Measurements from ENCODE around the gene SLC12A7.

Gene SLC12A7

DNA sequence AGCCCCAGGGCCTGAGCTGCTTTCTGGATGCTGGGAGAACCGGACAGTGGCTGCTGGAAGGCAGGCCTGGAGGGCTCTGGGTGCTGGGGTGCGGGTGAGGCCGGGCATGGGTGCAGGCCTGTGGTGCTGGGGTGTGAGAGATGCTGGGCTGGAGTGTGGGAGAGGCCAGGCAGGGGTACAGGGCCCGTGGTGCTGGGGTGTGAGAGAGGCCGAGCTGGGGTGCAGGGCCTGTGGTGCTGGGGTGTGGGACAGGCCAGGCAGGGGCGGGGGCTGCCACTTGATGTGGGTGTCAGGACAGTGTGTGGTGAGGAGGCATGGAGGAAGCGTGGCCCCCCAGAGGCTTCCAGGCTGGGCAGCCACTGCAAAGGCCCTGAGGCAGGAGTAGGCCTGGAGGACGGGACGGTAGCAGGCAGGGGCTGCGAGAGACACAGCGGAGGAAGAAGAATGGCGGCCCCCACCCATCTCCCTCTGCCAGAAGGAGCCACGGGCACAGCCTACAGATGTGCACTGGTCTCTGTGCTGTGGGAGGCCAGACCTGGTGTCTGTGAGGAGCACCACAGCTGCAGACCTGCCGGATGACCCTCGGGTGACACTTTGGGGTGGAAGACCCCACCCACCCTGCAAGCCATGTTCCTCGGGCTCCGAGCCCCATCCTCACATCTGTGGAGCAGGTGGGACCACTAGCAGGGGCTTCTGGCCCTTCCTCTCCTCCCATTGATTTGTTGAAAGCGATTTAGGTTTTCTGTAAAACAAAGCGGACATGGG is 94.0 kb downstream of the SLC12A7 start:
- Histone ChIP-seq H3K36me3 (ENCODE audit: control insufficient read depth, insufficient read depth, low read length) (no peaks in the 10 kb centered on the region), H3K4me1 (ENCODE audit: control insufficient read depth, insufficient read depth, low read length, poor library complexity, severe bottlenecking) (peaks cover 2% of the 10 kb centered on the region), H3K9me3 (ENCODE audit: control insufficient read depth, low read length) (no peaks in the 10 kb centered on the region), H3K4me3 (ENCODE audit: extremely low read depth, insufficient read depth, low read length, poor library complexity, severe bottlenecking) (no peak overlapping the region), H3K27ac (ENCODE audit: low read depth, low read length, severe bottlenecking) (no peak overlapping the region)
- 96% methylated on average over 13 to 18 of the region's 19 CpGs for WGBS, 2 experiments (ENCODE audit: insufficient coverage in 2 of 2)

DNA sequence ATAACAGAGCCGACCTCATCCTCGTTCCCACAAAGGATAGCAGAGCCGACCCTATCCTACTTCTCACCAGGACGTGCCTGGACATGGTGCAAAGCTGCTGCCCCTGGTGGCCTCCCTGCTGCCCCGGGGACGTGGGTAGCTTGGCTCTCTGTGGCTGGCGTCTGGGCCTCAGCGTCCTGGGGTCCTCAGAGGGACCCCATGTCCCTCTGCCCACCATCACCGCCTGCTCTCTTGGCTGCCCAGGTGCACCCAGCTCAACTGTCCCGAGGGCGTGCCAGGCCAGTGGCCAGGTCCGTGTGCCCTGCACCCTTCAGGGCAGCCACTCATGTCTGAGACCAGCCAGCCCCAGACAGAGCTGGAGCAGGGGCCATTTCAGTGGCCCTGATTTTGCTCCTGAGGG is 94.8 kb downstream of the SLC12A7 start:
- H3K4me1 ChIP-seq (ENCODE audit: control insufficient read depth, insufficient read depth, low read length, poor library complexity, severe bottlenecking): peaks cover 2% of the 10 kb centered on the region
- WGBS, 2 experiments (ENCODE audit: insufficient coverage in 2 of 2): 83 to 94% methylated on average over 8 to 11 of the region's 12 CpGs

DNA sequence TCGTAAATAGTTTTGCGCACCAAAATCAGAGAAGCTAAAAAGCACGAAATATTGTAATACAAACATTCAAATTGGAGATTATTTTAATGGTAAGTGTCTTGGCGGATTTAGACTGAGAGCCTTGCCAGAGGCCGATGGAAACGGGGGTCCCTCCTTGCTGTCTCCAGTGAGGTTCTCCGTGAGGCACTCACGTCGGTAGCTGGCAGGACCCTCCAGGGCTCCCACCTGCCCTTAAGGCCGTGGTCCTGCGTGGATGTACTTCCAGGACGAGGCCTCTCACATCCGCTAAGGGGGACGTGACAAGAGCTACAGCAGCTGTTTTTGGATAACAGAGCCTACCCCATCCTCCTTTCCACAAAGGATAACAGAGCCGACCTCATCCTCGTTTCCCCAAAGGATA is 95.4 kb downstream of the SLC12A7 start:
- Histone ChIP-seq H3K4me1 (ENCODE audit: control insufficient read depth, insufficient read depth, low read length, poor library complexity, severe bottlenecking) (no peaks in the 10 kb centered on the region), H3K9me3 (ENCODE audit: control insufficient read depth, low read length) (no peaks in the 10 kb centered on the region), H3K36me3 (ENCODE audit: control insufficient read depth, insufficient read depth, low read length) (no peaks in the 10 kb centered on the region), H3K4me3 (ENCODE audit: extremely low read depth, insufficient read depth, low read length, poor library complexity, severe bottlenecking) (no peak overlapping the region), H3K27ac (ENCODE audit: low read depth, low read length, severe bottlenecking) (no peak overlapping the region)
- WGBS, 2 experiments (ENCODE audit: insufficient coverage in 2 of 2): 87 to 92% methylated on average over 13 to 15 of the region's 16 CpGs

More for the DNA sequence above, 94.8 kb downstream of the SLC12A7 start:
- no peak overlapping the region for H3K27ac ChIP-seq (ENCODE audit: low read depth, low read length, severe bottlenecking)
- no peak overlapping the region for H3K4me3 ChIP-seq (ENCODE audit: extremely low read depth, insufficient read depth, low read length, poor library complexity, severe bottlenecking)
- H3K9me3 ChIP-seq (ENCODE audit: control insufficient read depth, low read length): no peaks in the 10 kb centered on the region
- H3K36me3 ChIP-seq (ENCODE audit: control insufficient read depth, insufficient read depth, low read length): no peaks in the 10 kb centered on the region

DNA sequence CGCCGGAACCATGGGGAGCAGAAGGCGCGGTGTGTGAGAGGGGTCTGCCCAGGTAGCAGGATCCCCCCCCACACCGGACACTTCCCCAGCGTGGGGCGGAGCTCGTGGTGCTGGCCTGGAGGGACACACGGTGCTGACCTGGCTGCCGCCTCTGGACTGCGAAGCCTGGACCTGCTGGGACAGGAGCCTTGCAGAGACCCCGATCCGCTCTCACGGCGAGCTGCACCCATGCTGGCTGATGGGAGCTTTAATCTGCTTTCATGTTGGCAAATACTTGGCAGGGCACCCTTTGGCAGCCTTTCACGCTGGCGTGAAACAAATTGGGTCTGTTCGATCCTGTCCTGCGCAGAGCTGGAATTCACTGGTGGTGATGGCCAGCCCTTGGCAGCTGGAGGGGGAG is 95.8 kb downstream of the SLC12A7 start:
- Histone ChIP-seq H3K36me3 (ENCODE audit: control insufficient read depth, insufficient read depth, low read length) (no peaks in the 10 kb centered on the region), H3K4me1 (ENCODE audit: control insufficient read depth, insufficient read depth, low read length, poor library complexity, severe bottlenecking) (no peaks in the 10 kb centered on the region), H3K4me3 (ENCODE audit: extremely low read depth, insufficient read depth, low read length, poor library complexity, severe bottlenecking) (no peak overlapping the region), H3K9me3 (ENCODE audit: control insufficient read depth, low read length) (no peaks in the 10 kb centered on the region), H3K27ac (ENCODE audit: low read depth, low read length, severe bottlenecking) (no peak overlapping the region)
- WGBS, 2 experiments (ENCODE audit: insufficient coverage in 2 of 2): 92% methylated on average over 14 to 18 of the region's 19 CpGs

DNA sequence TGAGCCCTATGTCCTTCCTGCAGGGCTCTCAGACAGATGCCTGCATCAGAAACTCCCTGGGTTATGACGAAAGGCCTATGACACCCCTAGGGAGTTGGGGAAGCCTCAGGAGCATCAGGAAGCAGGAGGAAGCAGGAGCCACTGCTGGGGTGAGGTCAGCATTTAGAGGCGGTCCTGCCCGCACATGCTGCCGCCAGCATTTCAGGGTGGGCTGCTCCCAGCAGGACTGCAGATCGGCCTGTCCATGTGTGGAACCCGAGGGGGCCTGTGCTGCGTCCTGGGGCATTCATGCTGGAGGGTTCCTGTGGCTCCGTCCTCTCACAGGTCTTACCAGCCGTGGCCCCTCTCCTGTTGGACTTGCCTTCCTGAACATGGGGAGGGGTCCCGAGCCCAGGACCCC is 96.4 kb downstream of the SLC12A7 start:
- Histone ChIP-seq H3K27ac (ENCODE audit: low read depth, low read length, severe bottlenecking) (no peak overlapping the region), H3K4me3 (ENCODE audit: extremely low read depth, insufficient read depth, low read length, poor library complexity, severe bottlenecking) (no peak overlapping the region), H3K4me1 (ENCODE audit: control insufficient read depth, insufficient read depth, low read length, poor library complexity, severe bottlenecking) (no peaks in the 10 kb centered on the region), H3K9me3 (ENCODE audit: control insufficient read depth, low read length) (no peaks in the 10 kb centered on the region), H3K36me3 (ENCODE audit: control insufficient read depth, insufficient read depth, low read length) (no peaks in the 10 kb centered on the region)
- 90 to 96% methylated on average over 10 of the region's 10 CpGs for WGBS, 2 experiments (ENCODE audit: insufficient coverage in 2 of 2)

- Histone ChIP-seq H3K27ac (ENCODE audit: low read depth, low read length, severe bottlenecking) (no peak overlapping the region), H3K4me1 (ENCODE audit: control insufficient read depth, insufficient read depth, low read length, poor library complexity, severe bottlenecking) (no peaks in the 10 kb centered on the region), H3K36me3 (ENCODE audit: control insufficient read depth, insufficient read depth, low read length) (no peaks in the 10 kb centered on the region), H3K4me3 (ENCODE audit: extremely low read depth, insufficient read depth, low read length, poor library complexity, severe bottlenecking) (no peak overlapping the region), H3K9me3 (ENCODE audit: control insufficient read depth, low read length) (no peaks in the 10 kb centered on the region)
- WGBS, 2 experiments (ENCODE audit: insufficient coverage in 2 of 2): 92 to 94% methylated on average over 15 to 17 of the region's 17 CpGs
Observed at GRCh38 chr5:1014781-1015221, 97.1 kb downstream of the SLC12A7 start.

GRCh38 chr5:1014346-1014745 is 97.5 kb downstream of the SLC12A7 start:
- Histone ChIP-seq H3K9me3 (ENCODE audit: control insufficient read depth, low read length) (no peaks in the 10 kb centered on the region), H3K36me3 (ENCODE audit: control insufficient read depth, insufficient read depth, low read length) (no peaks in the 10 kb centered on the region), H3K4me3 (ENCODE audit: extremely low read depth, insufficient read depth, low read length, poor library complexity, severe bottlenecking) (no peak overlapping the region), H3K27ac (ENCODE audit: low read depth, low read length, severe bottlenecking) (no peak overlapping the region), H3K4me1 (ENCODE audit: control insufficient read depth, insufficient read depth, low read length, poor library complexity, severe bottlenecking) (no peaks in the 10 kb centered on the region)
- 91 to 97% methylated on average over 12 to 14 of the region's 14 CpGs for WGBS, 2 experiments (ENCODE audit: insufficient coverage in 2 of 2)

DNA sequence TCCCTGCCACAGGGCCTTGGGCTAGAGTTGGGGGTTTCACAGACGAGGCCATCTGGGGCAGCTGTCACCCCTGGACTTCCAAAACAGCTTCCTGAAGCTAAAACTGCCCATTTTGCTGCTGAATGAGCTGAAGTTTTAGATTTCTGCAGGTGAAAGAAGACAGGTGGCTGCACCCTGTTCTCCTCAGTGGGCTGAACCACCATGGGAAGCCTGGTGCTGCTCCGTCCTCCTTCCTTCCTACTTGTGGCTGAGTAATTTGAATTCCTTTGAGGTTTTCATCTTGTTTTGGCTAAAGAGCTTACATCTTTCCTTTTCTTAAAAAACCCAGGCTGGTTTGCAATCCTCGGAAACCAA is 97.9 kb downstream of the SLC12A7 start:
- Histone ChIP-seq H3K27ac (ENCODE audit: low read depth, low read length, severe bottlenecking) (no peak overlapping the region), H3K4me1 (ENCODE audit: control insufficient read depth, insufficient read depth, low read length, poor library complexity, severe bottlenecking) (no peaks in the 10 kb centered on the region), H3K4me3 (ENCODE audit: extremely low read depth, insufficient read depth, low read length, poor library complexity, severe bottlenecking) (no peak overlapping the region), H3K36me3 (ENCODE audit: control insufficient read depth, insufficient read depth, low read length) (no peaks in the 10 kb centered on the region), H3K9me3 (ENCODE audit: control insufficient read depth, low read length) (no peaks in the 10 kb centered on the region)
- 87 to 92% methylated on average over 2 to 3 of the region's 3 CpGs for WGBS, 2 experiments (ENCODE audit: insufficient coverage in 2 of 2)

DNA sequence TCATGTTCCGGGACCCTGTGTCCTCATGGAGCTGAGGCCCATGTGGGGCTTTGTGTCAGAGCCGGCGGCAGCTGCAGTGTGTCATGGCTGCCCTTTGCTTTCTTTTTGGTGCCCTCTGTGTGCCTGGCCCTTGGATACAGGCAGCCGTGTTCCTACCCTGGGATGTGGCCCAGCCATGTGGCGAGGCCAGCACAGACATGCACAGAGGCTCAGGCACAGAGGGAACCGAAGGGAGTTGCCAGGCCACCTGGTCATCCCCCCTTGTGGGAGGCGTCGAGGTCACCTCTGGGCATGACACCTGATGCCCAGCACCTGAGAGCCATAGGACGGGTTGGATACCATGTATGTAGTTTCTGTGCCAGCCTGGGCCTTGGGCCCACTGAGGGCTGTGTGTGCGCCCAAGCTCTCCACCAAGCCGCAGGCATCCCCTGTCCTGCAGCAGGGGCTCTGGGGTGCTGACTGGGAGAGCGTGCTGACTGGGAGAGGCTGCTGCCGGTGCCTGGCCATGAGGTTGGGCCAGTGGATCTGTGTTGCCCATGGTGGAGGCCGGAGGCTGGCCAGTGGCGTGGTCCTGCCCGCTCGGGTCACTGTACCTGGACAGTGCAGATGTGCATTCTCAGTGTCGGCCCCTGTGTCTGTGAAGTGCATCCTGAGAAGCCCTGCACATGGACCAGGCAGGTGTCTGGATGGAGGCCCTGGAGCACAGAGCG is 98.5 kb downstream of the SLC12A7 start:
- WGBS, 2 experiments (ENCODE audit: insufficient coverage in 2 of 2): 91 to 94% methylated on average over 19 of the region's 19 CpGs
- no peaks in the 10 kb centered on the region for H3K4me1 ChIP-seq (ENCODE audit: control insufficient read depth, insufficient read depth, low read length, poor library complexity, severe bottlenecking)
- H3K27ac ChIP-seq (ENCODE audit: low read depth, low read length, severe bottlenecking): no peak overlapping the region
- H3K36me3 ChIP-seq (ENCODE audit: control insufficient read depth, insufficient read depth, low read length): no peaks in the 10 kb centered on the region
- no peak overlapping the region for H3K4me3 ChIP-seq (ENCODE audit: extremely low read depth, insufficient read depth, low read length, poor library complexity, severe bottlenecking)
- no peaks in the 10 kb centered on the region for H3K9me3 ChIP-seq (ENCODE audit: control insufficient read depth, low read length)

GRCh38 chr5:1012900-1013237 is 99.0 kb downstream of the SLC12A7 start:
- H3K27ac ChIP-seq (ENCODE audit: low read depth, low read length, severe bottlenecking): no peak overlapping the region
- H3K9me3 ChIP-seq (ENCODE audit: control insufficient read depth, low read length): no peaks in the 10 kb centered on the region
- H3K4me3 ChIP-seq (ENCODE audit: extremely low read depth, insufficient read depth, low read length, poor library complexity, severe bottlenecking): no peak overlapping the region
- WGBS, 2 experiments (ENCODE audit: insufficient coverage in 2 of 2): 96% methylated on average over 7 of the region's 7 CpGs
- H3K4me1 ChIP-seq (ENCODE audit: control insufficient read depth, insufficient read depth, low read length, poor library complexity, severe bottlenecking): no peaks in the 10 kb centered on the region
- H3K36me3 ChIP-seq (ENCODE audit: control insufficient read depth, insufficient read depth, low read length): no peaks in the 10 kb centered on the region

GRCh38 chr5:1012313-1012841 is 99.5 kb downstream of the SLC12A7 start:
- H3K4me1 ChIP-seq (ENCODE audit: control insufficient read depth, insufficient read depth, low read length, poor library complexity, severe bottlenecking): no peaks in the 10 kb centered on the region
- no peak overlapping the region for H3K27ac ChIP-seq (ENCODE audit: low read depth, low read length, severe bottlenecking)
- 91 to 93% methylated on average over 8 to 11 of the region's 12 CpGs for WGBS, 2 experiments (ENCODE audit: insufficient coverage in 2 of 2)
- H3K4me3 ChIP-seq (ENCODE audit: extremely low read depth, insufficient read depth, low read length, poor library complexity, severe bottlenecking): no peak overlapping the region
- H3K9me3 ChIP-seq (ENCODE audit: control insufficient read depth, low read length): no peaks in the 10 kb centered on the region
- no peaks in the 10 kb centered on the region for H3K36me3 ChIP-seq (ENCODE audit: control insufficient read depth, insufficient read depth, low read length)
